Stomach (tissue), 9 donors: Measurements from ENCODE around the gene COMMD1. TPM values are rescaled to one million over a fixed set of nuclear protein-coding genes. Genes with fewer than 3 reads are reported as not detected.

Experiments
- DNase-seq, 2 donors: peaks; one replicate each; pipeline versions ENCODE4 v3.0.0 to v3.0.0-alpha.2; 2013 to 2019
- H3K27ac ChIP-seq, 5 donors: fragments of 200-600 bp in 4 of 5; sonication (generic) in 4 of 5; one replicate each; pipeline ENCODE4 v1.5.1; 2013 to 2019; ENCODE audit warnings: mild to moderate bottlenecking in 1 of 5, moderate library complexity in 1 of 5
- H3K27me3 ChIP-seq, 3 donors: fragments of 200-600 bp; sonication (generic); one replicate each; pipeline ENCODE4 v1.5.1; 2017 to 2019; ENCODE audit warnings: mixed run types in 1 of 3
- H3K36me3 ChIP-seq, 4 donors: fragments of 200-600 bp; sonication (generic); 1 replicate in 3 of 4; 2 replicates in 1 of 4; pipeline ENCODE4 v1.5.1; 2016 to 2019
- H3K4me1 ChIP-seq, 4 donors: fragments of 200-600 bp; sonication (generic); one replicate each; pipeline ENCODE4 v1.5.1; 2016 to 2019
- H3K4me3 ChIP-seq, 4 donors: fragments of 200-600 bp; sonication (generic) in 3 of 4; one replicate each; pipeline ENCODE4 v1.5.1; 2016 to 2019; ENCODE audit warnings: mild to moderate bottlenecking in 1 of 4
- H3K9me3 ChIP-seq, 4 donors: fragments of 200-600 bp; sonication (generic); one replicate each; pipeline ENCODE4 v1.5.1; 2016 to 2019
- CTCF ChIP-seq, 7 experiments: fragments of 450-650 bp in 4 of 7; fragments of 200-600 bp in 3 of 7; sonication (generic) in 3 of 7; IDR thresholded peaks; one replicate each; pipeline ENCODE4 v1.5.1; 2016 to 2019; ENCODE audit warnings: antibody characterized with exemption in 7 of 7, control low read depth in 2 of 7, mild to moderate bottlenecking in 1 of 7
- EP300 ChIP-seq: sonication (generic); formaldehyde crosslinking; IDR thresholded peaks from one replicate; pipeline ENCODE4 v1.6.1; 2017; ENCODE audit warnings: antibody characterized with exemption
- POLR2A ChIP-seq, 4 donors: fragments of 450-650 bp; IDR thresholded peaks; one replicate each; pipeline ENCODE4 v1.6.1; 2016; ENCODE audit warnings: antibody characterized with exemption in 4 of 4, control low read depth in 2 of 4, mild to moderate bottlenecking in 1 of 4, moderate library complexity in 1 of 4
- POLR2AphosphoS5 ChIP-seq, 3 donors: sonication (generic); formaldehyde crosslinking; IDR thresholded peaks; one replicate each; pipeline ENCODE4 v1.6.1; 2016; ENCODE audit warnings: antibody characterized with exemption in 3 of 3
- WGBS, 5 donors: extraction: QIAGEN DNeasy Blood & Tissue Kit in 3 of 5; methylation state at CpG; one replicate each; pipeline versions ENCODE4 v1.1.5 to v1.1.7; 2013 to 2018; 5-methylcytosine and 5-hydroxymethylcytosine counted together
- intact Hi-C: fragments of 100-400 bp; cut with DNase I; formaldehyde crosslinking; loops from one replicate; pipeline ENCODE4 v1.15.1; 2023; ENCODE audit warnings: low total_unique reads
- polyA plus RNA-seq, 3 donors: library from polyadenylated mRNA; stranded (reverse); fragments of 200-250 nt; gene quantifications; one replicate each; pipeline ENCODE4 v1.2.3, GENCODE V29; 2013
- total RNA-seq, 5 donors: library from RNA; depleted of rRNA; stranded (reverse); fragments of >200 nt; gene quantifications; one replicate each; pipeline versions ENCODE4 v1.1.0 to v1.2.3, GENCODE V29; 2014 to 2016
- donor health status: healthy with polysubstance abuse.
- donor health status: Bipolar disorder and iron deficiency.
- donor health status: healthy.

COMMD1 gene
- total and polyA plus RNA-seq, 8 donors = 12.1 to 155 (median 47.4) TPM

DNA sequence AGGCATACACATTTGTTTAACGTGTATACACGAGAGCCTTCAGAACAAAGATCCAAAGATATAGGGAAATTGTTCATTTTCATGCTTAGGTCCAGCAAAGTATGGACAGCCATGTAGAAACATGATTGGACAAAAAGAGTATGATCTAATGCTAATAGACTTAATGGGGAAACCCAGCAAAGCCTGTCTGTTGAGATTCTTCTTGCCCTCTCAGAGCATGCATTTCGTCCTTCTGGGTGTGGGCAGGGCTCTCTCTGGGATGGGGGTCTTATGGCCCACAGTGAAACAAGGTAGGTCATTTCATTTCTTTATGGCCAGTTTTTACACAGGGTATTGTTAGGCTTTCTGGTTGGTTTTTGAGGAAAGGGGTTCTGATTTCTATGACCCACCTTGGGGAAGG is 124.4 kb downstream of the COMMD1 start:
- H3K4me3 ChIP-seq = no peak overlapping the region
- WGBS, 5 donors = 83 to 95% (median 92%) methylated on average over 3 of the region's 3 CpGs
- intact Hi-C loops = no loop called here
- no peak for TF ChIP-seq POLR2AphosphoS5 (IDR thresholded peaks at IDR 0.05)
- TF ChIP-seq POLR2A (IDR thresholded peaks at IDR 0.05) = no peak
- TF ChIP-seq EP300 = no peak
- H3K27ac ChIP-seq = no peak overlapping the region
- H3K36me3 ChIP-seq = no peaks in the 10 kb centered on the region
- no peaks in the 10 kb centered on the region for H3K9me3 ChIP-seq
- DNase-seq = no peak
- H3K4me1 ChIP-seq = no peaks in the 10 kb centered on the region
- H3K27me3 ChIP-seq = no peaks in the 10 kb centered on the region

GRCh38 chr2:62030902-62031301 is 125.4 kb downstream of the COMMD1 start:
- Histone ChIP-seq H3K9me3 (no peaks in the 10 kb centered on the region), H3K36me3 (no peaks in the 10 kb centered on the region), H3K27me3 (no peaks in the 10 kb centered on the region), H3K27ac (no peak overlapping the region), H3K4me1 (no peaks in the 10 kb centered on the region), H3K4me3 (no peak overlapping the region)
- intact Hi-C loops = no loop called here
- DNase-seq = no peak
- no peak for TF ChIP-seq POLR2A (IDR thresholded peaks at IDR 0.05)
- no peak for TF ChIP-seq EP300
- TF ChIP-seq POLR2AphosphoS5 (IDR thresholded peaks at IDR 0.05) = no peak
- no peak for TF ChIP-seq CTCF (IDR thresholded peaks at IDR 0.05)

DNA sequence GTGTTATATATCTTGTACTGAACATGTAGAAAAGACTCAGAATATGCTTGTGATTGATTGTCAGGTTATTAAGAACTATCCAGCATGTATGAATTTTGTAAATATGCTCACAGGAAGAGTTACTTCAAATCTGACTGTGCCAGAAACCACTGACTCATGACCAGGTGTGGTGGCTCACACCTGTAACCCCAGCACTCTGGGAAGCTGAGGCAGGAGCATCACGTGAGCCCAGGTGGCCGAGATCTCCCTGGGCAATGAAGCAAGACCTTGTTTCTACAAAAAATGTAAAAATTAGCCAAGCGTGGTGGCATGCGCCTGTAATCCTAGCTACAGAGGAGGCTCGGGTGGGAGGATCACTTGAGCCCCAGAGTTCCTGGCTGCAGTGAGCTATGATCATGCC is 126.6 kb downstream of the COMMD1 start:
- no peak for TF ChIP-seq EP300
- TF ChIP-seq CTCF (IDR thresholded peaks at IDR 0.05) = no peak
- no peak for TF ChIP-seq POLR2A (IDR thresholded peaks at IDR 0.05)
- TF ChIP-seq POLR2AphosphoS5 (IDR thresholded peaks at IDR 0.05) = no peak
- intact Hi-C loops = no loop called here
- WGBS, 5 donors = 94 to 97% (median 96%) methylated on average over 5 of the region's 5 CpGs

GRCh38 chr2:62034715-62035114 is 129.2 kb downstream of the COMMD1 start:
- no peak for DNase-seq
- H3K36me3 ChIP-seq = no peaks in the 10 kb centered on the region
- H3K27ac ChIP-seq = no peak overlapping the region
- no peaks in the 10 kb centered on the region for H3K9me3 ChIP-seq
- TF ChIP-seq POLR2AphosphoS5 (IDR thresholded peaks at IDR 0.05) (no peak), CTCF (IDR thresholded peaks at IDR 0.05) (no peak), EP300 (no peak), POLR2A (IDR thresholded peaks at IDR 0.05) (no peak)
- no peaks in the 10 kb centered on the region for H3K27me3 ChIP-seq
- intact Hi-C loops = no loop called here
- no peaks in the 10 kb centered on the region for H3K4me1 ChIP-seq
- no peak overlapping the region for H3K4me3 ChIP-seq

More for the DNA sequence above, 126.6 kb downstream of the COMMD1 start:
- Histone ChIP-seq H3K4me3 (no peak overlapping the region), H3K36me3 (no peaks in the 10 kb centered on the region), H3K27ac (no peak overlapping the region), H3K27me3 (no peaks in the 10 kb centered on the region), H3K9me3 (no peaks in the 10 kb centered on the region), H3K4me1 (no peaks in the 10 kb centered on the region)
- DNase-seq = no peak

DNA sequence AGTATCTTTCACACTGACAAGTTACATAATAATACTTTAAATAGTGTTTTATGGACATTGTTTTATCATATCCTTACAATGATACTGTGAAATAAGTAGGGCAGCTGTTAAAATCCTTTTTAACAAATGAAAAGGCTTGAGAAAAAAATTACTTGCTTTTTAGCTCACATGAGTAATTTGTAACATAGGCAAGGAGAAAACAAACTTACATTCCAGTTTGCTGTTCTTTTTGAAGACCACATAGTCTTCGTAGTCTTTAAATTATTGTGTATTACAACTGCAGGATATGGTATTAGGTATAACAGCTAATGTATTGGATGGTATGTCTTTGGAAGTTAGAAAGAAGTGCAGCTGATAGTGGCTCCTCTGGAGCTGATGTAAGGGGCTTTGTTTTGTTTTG is 130.8 kb downstream of the COMMD1 start:
- Histone ChIP-seq H3K4me3 (no peak overlapping the region), H3K9me3 (no peaks in the 10 kb centered on the region), H3K27me3 (no peaks in the 10 kb centered on the region), H3K36me3 (no peaks in the 10 kb centered on the region), H3K4me1 (no peaks in the 10 kb centered on the region), H3K27ac (no peak overlapping the region)
- WGBS, 5 donors = 97 to 98% (median 98%) methylated on average over 1 of the region's 1 CpG
- intact Hi-C loops = no loop called here
- no peak for TF ChIP-seq POLR2AphosphoS5 (IDR thresholded peaks at IDR 0.05)
- TF ChIP-seq POLR2A (IDR thresholded peaks at IDR 0.05) = no peak
- TF ChIP-seq EP300 = no peak
- no peak for TF ChIP-seq CTCF (IDR thresholded peaks at IDR 0.05)
- DNase-seq = no peak
